H1 (cell line): Measurements from ENCODE around the gene NRXN2. TPM values are rescaled to one million over a fixed set of nuclear protein-coding genes. Genes with fewer than 3 reads are reported as not detected.

ENCODE experiments used
- BRCA1 ChIP-seq: IDR thresholded peaks from 2 replicates; pipeline ENCODE4 v1.6.1; 2012; ENCODE audit warnings: low read depth, low read length, improper control_type of control experiment
- HDAC2 ChIP-seq, 2 experiments: fragments of 300-600 bp in 1 of 2; sonication (generic) in 1 of 2; IDR thresholded peaks; 2 replicates each; pipeline ENCODE4 v1.6.1; 2011 to 2012; ENCODE audit warnings: low read depth in 2 of 2, low read length in 2 of 2, mild to moderate bottlenecking in 2 of 2, moderate library complexity in 2 of 2, borderline replicate concordance in 1 of 2, inconsistent platforms in 1 of 2
- KDM5A ChIP-seq: fragments of 200-600 bp; IDR thresholded peaks from 2 replicates; pipeline ENCODE4 v1.7.1; 2012; ENCODE audit warnings: mild to moderate bottlenecking, low read length, inconsistent platforms, mixed read lengths
- NRF1 ChIP-seq: IDR thresholded peaks from 2 replicates; pipeline ENCODE4 v1.6.1; 2011; ENCODE audit warnings: mild to moderate bottlenecking, low read depth, low read length, improper control_type of control experiment
- SIRT6 ChIP-seq: IDR thresholded peaks from one replicate; pipeline ENCODE4 v1.7.1; 2012; ENCODE audit warnings: low read length, inconsistent platforms
- polyA plus RNA-seq, 7 experiments: library from polyadenylated mRNA; depleted of rRNA in 3 of 7; stranded (reverse) in 5 of 7; unstranded in 2 of 7; fragments of >200 nt in 5 of 7; fragments of 200-250 nt in 2 of 7; gene quantifications; 1 replicate in 5 of 7; 2 replicates in 1 of 7; 4 replicates in 1 of 7; pipeline versions ENCODE4 v1.2.1 to v1.2.3, GENCODE V29; 2011 to 2013; ENCODE audit warnings: missing spikeins in 2 of 7, mixed read lengths in 2 of 7
- total RNA-seq: library from RNA; stranded (reverse); fragmentation: NEBNext Ultra II Directional; extraction: Animal tissue kit (Norgen Biotek cat#: 25700); gene quantifications from 2 replicates; pipeline ENCODE4 v1.2.1, GENCODE V29; 2021

NRXN2 gene
- total and polyA plus RNA-seq, 2 of the 8 experiments (the other 6 are each of a cell fraction or from before 2014, with no cell fraction given): 1.3 to 11.5 TPM

- no peak for TF ChIP-seq SIRT6
- no peak for TF ChIP-seq KDM5A
- TF ChIP-seq NRF1: no peak
- TF ChIP-seq HDAC2 (IDR thresholded peaks at IDR 0.05; ENCODE audit: borderline replicate concordance in 1 of 2, low read depth in 2 of 2, low read length in 2 of 2): no peak
- TF ChIP-seq BRCA1: no peak
Measured at GRCh38 chr11:64770120-64770519, 47.1 kb upstream of the NRXN2 start (continued).
